B cell (primary cell): Measurements from ENCODE around the gene GLB1L3.

Experiments
- CTCF ChIP-seq: fragments of 200-600 bp; IDR thresholded peaks from one replicate; pipeline ENCODE4 v1.8.0; 2022; ENCODE audit warnings: antibody characterized with exemption, mild to moderate bottlenecking
- EZH2 ChIP-seq: IDR thresholded peaks from 2 replicates; pipeline ENCODE4 v1.6.1; 2012; ENCODE audit warnings: borderline replicate concordance, low read depth, mild to moderate bottlenecking, moderate library complexity, low read length; ENCODE audit not compliant: insufficient read depth, poor library complexity, severe bottlenecking

GRCh38 chr11:134254433-134255183 lies 21.6 kb upstream of the GLB1L3 start:
- TF ChIP-seq CTCF (no peak), EZH2 (no peak)
